ENCODE measurements around the gene EXOSC5. TPM values are rescaled to one million over a fixed set of nuclear protein-coding genes. Genes with fewer than 3 reads are reported as not detected.

The EXOSC5 gene
- total RNA-seq, 1 donor from 2014 or later, result 12.2 TPM

DNA sequence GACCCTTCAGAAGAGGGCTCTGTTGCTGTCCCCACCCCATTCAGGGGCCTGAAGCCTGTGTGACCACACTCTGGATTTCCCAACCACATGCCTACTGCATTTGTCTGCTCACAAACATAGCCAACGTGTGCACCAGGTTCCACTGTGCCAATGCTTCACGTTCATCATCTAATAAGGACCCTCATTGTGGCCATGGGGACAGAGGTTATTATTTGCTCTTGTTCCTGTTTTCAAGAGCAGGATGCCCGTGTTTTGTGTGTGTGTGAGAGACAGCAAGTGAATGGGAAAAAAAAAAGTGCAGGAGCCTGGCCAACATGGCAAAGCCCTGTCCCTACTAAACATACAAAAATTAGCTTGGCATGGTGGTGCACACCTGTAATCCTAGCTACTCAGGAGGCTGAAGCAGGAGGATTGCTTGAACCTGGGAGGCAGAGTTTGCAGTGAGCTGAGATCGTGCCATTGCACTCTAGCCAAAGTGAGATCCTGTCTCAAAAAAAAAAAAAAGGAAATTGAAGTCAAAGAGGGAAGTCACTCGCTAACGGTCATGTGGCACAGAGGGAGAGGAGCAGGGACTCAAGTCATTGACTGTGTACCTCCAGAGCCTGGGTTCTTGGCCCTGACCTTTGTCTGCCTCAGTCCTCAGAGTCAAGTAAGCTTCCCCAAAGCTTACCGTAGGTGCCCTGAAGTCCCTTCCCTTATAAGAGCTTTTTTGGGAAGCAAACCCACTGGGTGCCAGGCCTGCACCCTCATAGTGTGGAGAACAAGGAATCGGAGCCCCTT lies 23.1 kb upstream of the EXOSC5 start:
- Mint-ChIP-seq H3K36me3 (peaks cover 35% of the 10 kb centered on the region), H3K9me3 (no peaks in the 10 kb centered on the region), H3K27me3 (ENCODE audit: low read depth) (no peaks in the 10 kb centered on the region), H3K27ac (no peak overlapping the region), H3K4me3 (no peak overlapping the region), H3K4me1 (no peaks in the 10 kb centered on the region)
- TF ChIP-seq, protein P1, sequence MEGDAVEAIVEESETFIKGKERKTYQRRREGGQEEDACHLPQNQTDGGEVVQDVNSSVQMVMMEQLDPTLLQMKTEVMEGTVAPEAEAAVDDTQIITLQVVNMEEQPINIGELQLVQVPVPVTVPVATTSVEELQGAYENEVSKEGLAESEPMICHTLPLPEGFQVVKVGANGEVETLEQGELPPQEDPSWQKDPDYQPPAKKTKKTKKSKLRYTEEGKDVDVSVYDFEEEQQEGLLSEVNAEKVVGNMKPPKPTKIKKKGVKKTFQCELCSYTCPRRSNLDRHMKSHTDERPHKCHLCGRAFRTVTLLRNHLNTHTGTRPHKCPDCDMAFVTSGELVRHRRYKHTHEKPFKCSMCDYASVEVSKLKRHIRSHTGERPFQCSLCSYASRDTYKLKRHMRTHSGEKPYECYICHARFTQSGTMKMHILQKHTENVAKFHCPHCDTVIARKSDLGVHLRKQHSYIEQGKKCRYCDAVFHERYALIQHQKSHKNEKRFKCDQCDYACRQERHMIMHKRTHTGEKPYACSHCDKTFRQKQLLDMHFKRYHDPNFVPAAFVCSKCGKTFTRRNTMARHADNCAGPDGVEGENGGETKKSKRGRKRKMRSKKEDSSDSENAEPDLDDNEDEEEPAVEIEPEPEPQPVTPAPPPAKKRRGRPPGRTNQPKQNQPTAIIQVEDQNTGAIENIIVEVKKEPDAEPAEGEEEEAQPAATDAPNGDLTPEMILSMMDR (IDR thresholded peaks at IDR 0.05; ENCODE audit: unreplicated experiment), result no peak
- no peak for DNase-seq (ENCODE audit: low spot score in 2 of 2, unreplicated experiment in 2 of 2)

DNA sequence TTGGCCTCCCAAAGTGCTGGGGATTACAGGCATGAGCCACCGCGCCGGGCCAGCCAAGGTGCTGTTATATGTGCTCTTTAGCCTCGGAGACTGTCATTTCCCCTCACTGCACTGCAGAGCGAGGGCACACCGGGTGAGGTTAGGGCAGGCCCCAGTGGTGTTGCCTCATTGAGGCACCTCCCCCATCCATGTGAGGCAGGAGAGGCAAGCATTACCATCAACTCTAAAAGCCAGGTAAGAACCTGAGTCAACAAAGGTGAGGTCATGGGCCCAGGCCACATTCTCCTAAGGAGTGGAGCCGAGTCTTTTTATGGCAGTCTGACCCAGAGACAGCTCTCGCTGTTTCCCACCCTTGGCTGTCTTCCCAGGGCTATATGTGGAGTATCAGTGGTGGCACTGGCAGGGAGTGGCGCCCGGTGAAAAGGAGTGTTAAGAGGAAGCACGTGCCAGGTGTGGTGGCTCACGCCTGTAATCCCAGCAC lies 19.1 kb upstream of the EXOSC5 start:
- Mint-ChIP-seq H3K36me3 (peaks cover 35% of the 10 kb centered on the region), H3K27me3 (ENCODE audit: low read depth) (no peaks in the 10 kb centered on the region), H3K9me3 (no peaks in the 10 kb centered on the region), H3K4me1 (no peaks in the 10 kb centered on the region), H3K27ac (no peak overlapping the region), H3K4me3 (no peak overlapping the region)
- TF ChIP-seq, protein P1 (IDR thresholded peaks at IDR 0.05; ENCODE audit: unreplicated experiment), result no peak
- DNase-seq (ENCODE audit: low spot score in 2 of 2, unreplicated experiment in 2 of 2), result no peak

DNA sequence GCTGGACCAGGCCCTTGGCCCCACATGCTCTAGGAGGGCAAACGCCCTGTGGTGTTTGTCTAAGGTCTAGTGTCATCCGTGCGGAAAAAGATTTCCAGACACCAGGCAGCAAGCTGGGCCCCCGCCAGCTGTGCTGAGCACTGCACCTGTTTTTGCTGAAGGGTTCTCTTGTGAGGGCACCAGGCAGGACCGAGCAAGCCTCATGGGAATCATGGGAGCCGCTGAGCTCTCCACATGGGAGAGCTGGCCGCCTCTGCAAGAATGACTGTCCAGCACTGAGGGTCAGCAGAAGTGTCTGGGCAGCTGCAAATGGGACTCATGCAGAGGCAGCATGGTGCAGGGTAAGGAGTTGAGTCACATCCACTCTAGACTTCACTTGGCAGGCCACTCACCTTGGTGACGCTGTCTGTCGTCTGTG lies 18.0 kb upstream of the EXOSC5 start:
- Mint-ChIP-seq H3K4me1 (no peaks in the 10 kb centered on the region), H3K27ac (no peak overlapping the region), H3K27me3 (ENCODE audit: low read depth) (no peaks in the 10 kb centered on the region), H3K36me3 (peaks cover 30% of the 10 kb centered on the region), H3K4me3 (no peak overlapping the region), H3K9me3 (no peaks in the 10 kb centered on the region)
- no peak for DNase-seq (ENCODE audit: low spot score in 2 of 2, unreplicated experiment in 2 of 2)
- TF ChIP-seq, protein P1 (IDR thresholded peaks at IDR 0.05; ENCODE audit: unreplicated experiment), result no peak

DNA sequence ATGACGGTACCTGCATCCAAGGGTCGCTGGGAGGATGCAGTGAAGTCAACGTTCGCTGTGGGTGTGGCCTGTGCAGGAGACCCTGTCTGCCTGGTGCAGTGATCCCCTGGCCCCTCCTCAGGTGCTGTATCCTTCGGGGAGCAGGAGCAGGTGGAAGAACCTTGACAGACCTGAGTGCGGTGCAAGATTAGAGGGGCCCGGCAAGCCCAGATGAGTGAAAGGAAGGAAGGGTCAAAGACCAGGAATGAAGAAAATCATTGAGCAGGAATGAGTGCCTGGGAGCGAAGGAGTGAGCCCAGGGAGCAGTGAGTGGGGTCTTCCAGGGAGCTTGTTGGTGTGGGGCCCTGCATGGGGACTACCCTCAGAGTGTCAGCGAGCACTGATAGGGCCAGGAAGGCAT lies 17.3 kb upstream of the EXOSC5 start:
- H3K4me3 Mint-ChIP-seq, result no peak overlapping the region
- H3K27ac Mint-ChIP-seq, result no peak overlapping the region
- H3K27me3 Mint-ChIP-seq (ENCODE audit: low read depth), result no peaks in the 10 kb centered on the region
- no peak for DNase-seq (ENCODE audit: low spot score in 2 of 2, unreplicated experiment in 2 of 2)
- peaks cover 1% of the 10 kb centered on the region for H3K4me1 Mint-ChIP-seq
- peaks cover 30% of the 10 kb centered on the region for H3K36me3 Mint-ChIP-seq
- TF ChIP-seq, protein P1 (IDR thresholded peaks at IDR 0.05; ENCODE audit: unreplicated experiment), result no peak
- no peaks in the 10 kb centered on the region for H3K9me3 Mint-ChIP-seq

DNA sequence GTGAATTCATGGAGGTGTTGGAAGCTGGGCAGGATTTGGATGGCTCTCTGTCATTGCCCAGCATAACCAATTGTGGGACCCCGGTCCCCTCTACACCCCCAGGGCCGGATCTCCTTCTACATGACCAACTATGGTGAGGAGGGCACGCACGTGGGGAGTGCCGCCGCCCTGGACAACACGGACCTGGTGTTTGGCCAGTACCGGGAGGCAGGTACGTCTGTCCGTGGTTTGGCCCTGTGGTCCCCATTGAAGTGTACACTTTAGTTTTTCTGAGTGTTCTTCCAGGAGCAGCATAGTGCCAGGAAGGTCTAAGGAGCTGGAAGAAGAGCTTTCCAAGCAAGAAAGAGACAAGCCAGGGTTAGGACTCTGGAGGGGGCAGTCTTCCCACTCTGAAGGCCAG lies 16.8 kb upstream of the EXOSC5 start:
- Mint-ChIP-seq H3K27me3 (ENCODE audit: low read depth) (no peaks in the 10 kb centered on the region), H3K36me3 (peaks cover 26% of the 10 kb centered on the region), H3K4me3 (no peak overlapping the region), H3K27ac (no peak overlapping the region), H3K9me3 (no peaks in the 10 kb centered on the region), H3K4me1 (peaks cover 6% of the 10 kb centered on the region)
- no peak for DNase-seq (ENCODE audit: low spot score in 2 of 2, unreplicated experiment in 2 of 2)
- TF ChIP-seq, protein P1 (IDR thresholded peaks at IDR 0.05; ENCODE audit: unreplicated experiment), result no peak

Measured in mesothelial cell of epicardium (in vitro differentiated cells).